SIG-M5 treated with dmso at 0.1 percent for 504 hours (cell line): ENCODE measurements around the gene PNLIPRP2.

Experiments used
- DNase-seq: peaks from one replicate; lab custom pipeline; 2025; ENCODE audit not compliant: unreplicated experiment; lab: John Stamatoyannopoulos, UW

PNLIPRP2 gene

GRCh38 chr10:116620423-116621400 lies at the start of gene PNLIPRP2:
PNLIPRP2 (plus strand) TSS chr10:116620953.
- no peak for DNase-seq

DNA sequence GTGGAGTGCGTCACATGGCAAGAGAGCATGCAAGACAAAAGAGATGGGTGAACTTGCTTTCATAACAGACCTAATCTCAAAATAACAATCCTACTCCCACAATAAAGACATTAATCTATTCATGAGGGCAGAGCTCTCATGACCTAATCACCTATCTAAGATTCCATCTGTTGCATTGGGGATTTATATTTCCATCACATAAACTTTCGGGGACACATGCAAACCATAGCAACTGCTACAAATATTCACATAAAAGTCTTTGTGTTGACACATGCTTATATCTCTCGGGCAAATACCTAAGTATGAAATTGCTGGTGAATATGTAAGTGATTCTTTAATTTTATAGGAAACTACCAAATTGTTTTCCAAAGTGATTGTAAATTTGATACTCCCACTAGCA lies 46.0 kb upstream of the PNLIPRP2 start:
- no peak for DNase-seq

DNA sequence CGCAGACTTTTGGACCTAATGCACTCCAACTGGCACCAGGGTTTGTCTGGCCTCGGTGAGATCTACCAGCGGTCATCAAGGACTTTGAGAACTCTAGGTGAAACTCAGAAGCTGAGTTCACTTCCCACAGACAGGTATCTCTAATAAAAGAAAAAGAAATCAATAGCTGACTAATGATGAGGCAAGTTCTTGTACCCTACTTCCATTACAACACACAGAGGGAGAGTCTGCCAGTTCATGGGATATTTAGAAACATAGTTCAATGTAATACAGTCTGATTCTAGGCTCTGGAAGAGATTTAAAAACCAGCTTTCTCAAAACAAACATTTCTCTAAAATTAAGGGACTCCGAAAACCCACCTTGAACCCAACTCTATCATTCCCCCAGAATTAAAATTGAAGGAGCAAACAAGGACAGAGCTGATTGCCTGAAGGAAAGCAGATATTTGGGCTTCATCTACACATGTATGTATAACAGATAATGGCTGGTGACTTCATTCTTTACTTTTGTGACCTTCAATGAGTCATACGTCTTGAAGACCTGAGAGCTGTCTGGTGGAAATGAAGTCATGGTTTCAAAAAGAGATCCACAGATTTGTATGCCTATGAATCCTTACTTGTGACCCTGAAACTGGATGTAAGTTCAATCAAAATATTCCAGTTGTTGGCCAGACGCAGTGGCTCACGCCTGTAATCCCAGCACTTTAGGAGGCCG lies 32.7 kb upstream of the PNLIPRP2 start:
- DNase-seq = no peak

- no peak for DNase-seq
These were observed 31.8 kb upstream of the PNLIPRP2 start for GRCh38 chr10:116588995-116589394.

DNA sequence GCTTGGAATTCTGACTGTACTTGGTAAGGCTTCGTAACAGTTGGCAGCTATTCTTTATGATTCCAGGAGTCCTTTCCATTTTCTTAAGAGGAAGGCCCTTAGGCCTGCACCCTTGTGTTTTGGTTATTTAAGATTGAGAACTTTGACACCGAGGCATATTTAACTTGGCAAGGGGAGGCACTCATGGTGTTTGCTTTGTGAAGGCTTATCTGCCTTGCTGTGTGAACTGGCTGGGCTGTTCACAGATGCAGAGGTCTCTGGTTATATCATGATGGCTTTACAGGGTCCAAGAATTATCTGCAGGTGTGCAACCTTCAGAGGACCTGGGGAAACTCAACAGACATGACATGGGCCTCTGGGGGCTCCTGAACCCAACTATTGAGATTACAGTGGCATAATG lies 30.8 kb upstream of the PNLIPRP2 start:
- DNase-seq = no peak

DNA sequence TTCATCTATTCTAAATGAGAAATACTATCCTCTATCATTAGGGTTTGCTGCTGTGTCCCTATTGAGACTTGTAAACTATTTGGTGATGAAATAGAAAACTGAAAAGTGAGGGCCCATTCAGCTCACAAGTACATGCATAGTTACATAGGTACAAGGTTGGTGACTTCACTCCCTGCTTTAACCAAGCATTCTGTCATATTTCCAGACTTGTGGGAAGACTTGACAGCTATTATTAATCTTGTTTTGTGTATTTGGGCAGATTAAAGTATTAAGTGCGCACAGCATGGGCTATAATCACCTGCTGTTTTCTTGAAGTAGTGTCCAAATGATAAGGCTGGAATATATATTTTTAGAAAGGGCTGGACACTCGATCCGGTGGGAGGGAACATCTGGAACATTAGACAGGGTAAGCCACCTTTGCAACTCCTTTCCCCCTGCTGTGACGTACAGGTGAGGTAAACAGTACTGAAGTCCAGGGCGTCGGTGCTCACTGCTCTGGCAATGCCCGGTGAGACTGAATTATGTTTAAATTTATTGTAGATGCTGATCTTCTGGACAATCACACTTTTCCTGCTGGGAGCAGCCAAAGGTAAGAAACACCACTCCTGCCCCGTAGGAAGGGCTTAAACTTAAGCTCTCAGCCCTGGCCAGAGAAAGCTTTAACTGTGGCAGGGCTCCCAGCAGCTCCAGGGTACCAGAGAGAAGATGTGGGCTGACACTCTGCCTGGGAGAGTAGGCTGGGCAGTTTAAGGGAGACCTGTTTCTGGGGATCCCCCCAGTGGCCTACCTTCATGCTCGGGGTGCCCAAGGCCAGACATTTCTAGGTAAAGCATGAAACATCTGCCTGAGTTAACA lies 29.9 kb upstream of the PNLIPRP2 start, which contains the start of gene PNLIPRP1:
TSS of gene PNLIPRP1 (plus strand) at position 370 of the 855 bp plus-strand sequence. CDS start at position 541, 171 bp downstream.
- DNase-seq = no peak

DNA sequence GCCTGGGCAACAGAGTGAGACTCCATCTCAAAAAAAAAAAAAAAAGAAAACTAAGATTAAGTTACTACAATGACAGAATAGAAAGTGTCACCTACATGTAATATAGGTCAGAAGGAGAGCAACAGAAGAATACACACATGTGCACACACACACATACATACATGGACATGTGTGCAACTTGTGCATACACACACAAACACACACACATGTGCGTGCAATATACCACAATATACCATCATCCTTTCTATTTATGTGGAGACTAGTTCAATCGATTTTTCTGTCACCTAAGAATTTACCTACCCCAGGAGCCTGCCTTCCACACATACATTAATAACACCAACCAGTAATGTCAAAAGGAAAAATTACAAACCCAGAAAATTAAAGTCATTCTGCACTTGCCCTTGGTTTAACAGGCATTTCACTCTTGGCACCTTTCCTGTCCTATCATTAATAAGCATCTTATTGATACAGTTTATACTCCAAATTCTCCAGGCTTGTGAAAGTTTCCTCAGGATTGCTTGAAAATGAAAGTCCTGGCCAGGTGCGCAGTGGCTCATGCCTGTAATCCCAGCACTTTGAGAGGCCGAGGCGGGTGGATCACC lies 27.5 kb upstream of the PNLIPRP2 start:
- DNase-seq = no peak

- DNase-seq = no peak
These were observed 26.2 kb upstream of the PNLIPRP2 start for GRCh38 chr10:116594525-116595035.

DNA sequence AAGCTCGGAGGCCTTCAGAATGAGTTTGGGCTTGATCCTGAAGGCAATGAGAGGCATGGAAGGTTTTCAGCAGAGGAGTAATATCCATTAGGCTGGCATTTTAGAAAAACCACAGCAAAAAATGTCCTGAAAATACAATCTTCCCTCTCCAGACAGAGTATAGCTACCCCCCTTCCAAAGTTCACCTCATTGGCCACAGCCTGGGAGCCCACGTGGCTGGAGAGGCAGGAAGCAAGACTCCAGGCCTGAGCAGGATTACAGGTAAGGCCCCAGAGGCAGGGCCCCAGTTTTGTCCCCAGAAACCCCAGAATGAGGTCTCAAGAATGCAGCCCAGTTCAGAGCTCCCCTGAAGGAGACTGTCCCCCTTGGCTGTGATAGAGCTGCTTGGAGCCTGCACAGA lies 24.7 kb upstream of the PNLIPRP2 start:
- DNase-seq = no peak

- DNase-seq = no peak
These were observed 23.2 kb upstream of the PNLIPRP2 start for GRCh38 chr10:116597543-116597942.

GRCh38 chr10:116598329-116598728 lies 22.4 kb upstream of the PNLIPRP2 start:
- no peak for DNase-seq

GRCh38 chr10:116599991-116600390 lies 20.8 kb upstream of the PNLIPRP2 start:
- DNase-seq = no peak

GRCh38 chr10:116602648-116603400 lies 17.9 kb upstream of the PNLIPRP2 start:
- DNase-seq = no peak

DNA sequence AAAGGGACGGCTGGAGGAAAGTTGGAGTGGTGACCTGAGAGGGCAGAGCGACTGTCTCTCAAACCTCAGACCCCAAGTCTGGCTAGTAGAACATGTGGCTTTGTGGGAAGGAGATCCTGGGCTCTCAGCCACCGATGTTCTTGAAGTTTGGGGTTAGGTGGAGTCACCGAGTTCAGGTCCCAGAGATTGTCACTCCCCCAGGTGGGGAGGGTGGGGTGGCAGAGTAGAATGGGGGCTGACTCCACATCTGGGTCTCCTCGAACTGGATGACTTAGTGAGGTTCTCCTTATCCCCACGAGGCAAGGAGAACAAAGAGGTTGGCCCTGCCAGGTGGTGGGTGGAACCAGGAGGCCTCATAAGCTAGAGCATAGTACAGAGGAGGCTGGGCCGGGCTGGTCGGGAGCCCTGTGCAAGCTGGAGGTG lies 14.7 kb upstream of the PNLIPRP2 start:
- no peak for DNase-seq

- no peak for DNase-seq
These were observed 13.4 kb upstream of the PNLIPRP2 start for GRCh38 chr10:116607336-116607735.

DNA sequence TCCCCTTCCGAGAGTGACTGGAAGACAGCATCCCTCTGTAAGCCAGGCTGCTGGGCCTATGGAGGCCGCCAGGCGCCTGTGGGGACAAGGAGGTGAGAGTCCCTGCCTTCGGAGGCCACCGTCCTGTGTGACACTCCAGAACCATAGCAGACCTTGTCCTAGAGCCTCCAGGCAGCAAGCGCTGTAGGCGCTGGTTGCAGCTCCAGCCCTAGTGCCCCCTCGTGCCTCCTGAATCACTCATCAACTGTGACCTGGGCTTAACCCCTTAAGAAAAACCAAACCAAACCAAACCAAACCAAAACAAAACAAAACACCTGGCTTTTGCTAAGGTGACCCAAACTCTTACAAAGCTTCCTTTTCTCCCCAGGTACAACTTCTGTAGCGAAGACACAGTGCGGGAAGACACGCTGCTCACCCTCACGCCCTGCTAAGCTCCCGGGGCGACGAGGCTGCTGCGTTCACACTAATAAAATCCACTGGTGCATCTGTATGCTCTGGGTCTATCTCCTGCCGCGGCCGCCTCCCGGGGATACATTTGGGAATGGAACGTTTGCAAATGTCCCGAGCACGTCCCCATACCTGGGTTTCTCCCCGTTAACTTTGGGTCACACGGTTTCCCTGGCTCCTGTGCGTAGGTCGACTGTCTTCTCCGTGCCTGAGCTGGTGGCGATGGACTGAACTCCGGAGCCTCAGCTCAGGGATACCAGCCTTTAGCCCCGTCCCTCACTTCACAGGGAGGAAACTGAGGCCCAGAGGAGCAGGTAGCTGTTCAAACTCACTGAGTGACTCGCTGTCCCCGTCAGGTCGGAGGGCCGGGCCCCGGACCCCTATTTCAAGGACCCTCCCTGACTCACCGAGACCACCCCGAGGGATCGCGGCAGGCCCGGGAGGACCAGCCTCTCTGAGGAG lies 11.8 kb upstream of the PNLIPRP2 start:
- no peak for DNase-seq

GRCh38 chr10:116610443-116611152 lies 10.2 kb upstream of the PNLIPRP2 start:
- DNase-seq = no peak

- DNase-seq = no peak
These were observed 9.6 kb upstream of the PNLIPRP2 start for GRCh38 chr10:116611153-116611545.
